Endothelial cell of umbilical vein (primary cell): ENCODE measurements around the gene STUM. TPM values are rescaled to one million over a fixed set of nuclear protein-coding genes. Genes with fewer than 3 reads are reported as not detected.

Source experiments
- BruUV-seq: library from RNA; stranded (reverse); fragments of 400-500 nt; replicated peaks from 2 replicates; lab custom pipeline; 2021; lab: Mats Ljungman, UMichigan
- CTCF ChIA-PET: fragments of 300-600, 350-600 bp; sonication (Branson Sonifier 250); formaldehyde crosslinking; loops from one replicate; lab custom pipeline; 2021; ENCODE audit warnings: antibody characterized with exemption, inconsistent platforms; lab: Charles Lee
- POLR2A ChIA-PET: fragments of 300-600, 350-600 bp; sonication (Branson Sonifier 250); formaldehyde crosslinking; loops from one replicate; lab custom pipeline; 2021; ENCODE audit warnings: antibody characterized with exemption, inconsistent platforms; lab: Charles Lee
- DNase-seq: peaks from one replicate; pipeline ENCODE4 v3.0.0-alpha.2; 2011; ENCODE audit warnings: low read depth, low spot score
- FAIRE-seq: peaks from 2 replicates; lab custom pipeline; 2011; peaks lifted over from hg19 to GRCh38; lab: Jason Lieb, UNC
- H2AFZ ChIP-seq: 2 replicates; pipeline ENCODE4 v1.6.0; 2012; ENCODE audit warnings: low read depth, low read length, control low read depth, inconsistent platforms
- H3K27ac ChIP-seq: 2 replicates; pipeline ENCODE4 v1.5.1; 2011; ENCODE audit warnings: low read depth, mild to moderate bottlenecking, control low read depth, low read length, moderate library complexity; ENCODE audit not compliant: insufficient read depth
- H3K27me3 ChIP-seq, 2 experiments: 2 replicates each; pipeline versions ENCODE4 v1.6.0 to v1.6.1; 2011; ENCODE audit warnings: low read length in 2 of 2, mixed read lengths in 1 of 2; ENCODE audit not compliant: control insufficient read depth in 2 of 2, insufficient read depth in 2 of 2
- H3K36me3 ChIP-seq, 2 experiments: 2 replicates in 1 of 2; 3 replicates in 1 of 2; pipeline ENCODE4 v1.5.1; 2011; ENCODE audit warnings: low read length in 2 of 2, mild to moderate bottlenecking in 1 of 2, moderate library complexity in 1 of 2; ENCODE audit not compliant: control insufficient read depth in 2 of 2, insufficient read depth in 2 of 2; ENCODE audit errors: extremely low read depth in 1 of 2
- H3K4me1 ChIP-seq: 3 replicates; pipeline ENCODE4 v1.5.1; 2011; ENCODE audit warnings: mild to moderate bottlenecking, low read length; ENCODE audit not compliant: control insufficient read depth, insufficient read depth; ENCODE audit errors: extremely low read depth
- H3K4me2 ChIP-seq: 2 replicates; pipeline ENCODE4 v1.6.1; 2011; ENCODE audit warnings: low read length, control low read depth, mixed read lengths; ENCODE audit not compliant: insufficient read depth
- H3K4me3 ChIP-seq, 3 experiments: fragments of 200-600 bp in 1 of 3; sonication (generic), shearing (Covaris generic) in 1 of 3; replicated peaks in 1 of 3; 2 replicates each; pipeline ENCODE4 v1.5.1; 2011 to 2016; ENCODE audit warnings: control low read depth in 3 of 3, low read length in 3 of 3, mild to moderate bottlenecking in 2 of 3, inconsistent platforms in 1 of 3, low read depth in 1 of 3, moderate library complexity in 1 of 3; ENCODE audit not compliant: insufficient read depth in 1 of 3
- H3K79me2 ChIP-seq: 2 replicates; pipeline ENCODE4 v1.6.0; 2012; ENCODE audit warnings: low read length, inconsistent platforms; ENCODE audit not compliant: control insufficient read depth, insufficient read depth
- H3K9ac ChIP-seq: replicated peaks from 2 replicates; pipeline ENCODE3; 2011; ENCODE audit warnings: low read length, control low read depth; ENCODE audit not compliant: insufficient read depth; ENCODE audit errors: extremely low read depth
- H3K9me1 ChIP-seq: replicated peaks from 3 replicates; pipeline ENCODE4 v1.6.0; 2011; ENCODE audit warnings: mild to moderate bottlenecking, low read length; ENCODE audit not compliant: control insufficient read depth, insufficient read depth; ENCODE audit errors: extremely low read depth
- H3K9me3 ChIP-seq: replicated peaks from 2 replicates; pipeline ENCODE4 v1.5.1; 2012; ENCODE audit warnings: low read length, inconsistent platforms; ENCODE audit not compliant: control insufficient read depth, insufficient read depth
- H4K20me1 ChIP-seq: replicated peaks from 2 replicates; pipeline ENCODE3; 2011; ENCODE audit warnings: mild to moderate bottlenecking, low read length; ENCODE audit not compliant: control insufficient read depth, insufficient read depth; ENCODE audit errors: extremely low read depth
- CTCF ChIP-seq, 2 donors: IDR thresholded peaks; 1 replicate in 1 of 2; 2 replicates in 1 of 2; pipeline ENCODE4 v1.5.1; 2011; ENCODE audit warnings: low read length in 2 of 2, mild to moderate bottlenecking in 2 of 2, moderate library complexity in 2 of 2, control low read depth in 1 of 2, inconsistent platforms in 1 of 2, low read depth in 1 of 2; ENCODE audit not compliant: insufficient read depth in 1 of 2; ENCODE audit errors: extremely low read depth in 1 of 2
- EZH2 ChIP-seq: IDR thresholded peaks from 2 replicates; pipeline ENCODE4 v1.6.1; 2012; ENCODE audit warnings: borderline replicate concordance, low read depth, mild to moderate bottlenecking, moderate library complexity, low read length, inconsistent platforms; ENCODE audit not compliant: severe bottlenecking
- FOS ChIP-seq: IDR thresholded peaks from 2 replicates; pipeline ENCODE4 v1.6.1; 2011; ENCODE audit warnings: mild to moderate bottlenecking, low read length, moderate library complexity, borderline replicate concordance; ENCODE audit not compliant: insufficient read depth
- GATA2 ChIP-seq: IDR thresholded peaks from 2 replicates; pipeline ENCODE4 v1.7.0; 2011; ENCODE audit warnings: low read depth, mild to moderate bottlenecking, moderate library complexity, mixed read lengths, low read length; ENCODE audit not compliant: insufficient read length, insufficient read depth
- JUN ChIP-seq: IDR thresholded peaks from 2 replicates; pipeline ENCODE4 v1.6.1; 2011; ENCODE audit warnings: borderline replicate concordance, low read depth; ENCODE audit not compliant: insufficient read length, insufficient read depth
- MAX ChIP-seq: IDR thresholded peaks from 2 replicates; pipeline ENCODE4 v1.6.1; 2011; ENCODE audit not compliant: insufficient read depth, insufficient read length
- MYC ChIP-seq: IDR thresholded peaks from one replicate; pipeline ENCODE4 v1.6.1; 2011; ENCODE audit warnings: mild to moderate bottlenecking, low read depth, low read length
- POLR2A ChIP-seq: IDR thresholded peaks from 2 replicates; pipeline ENCODE4 v1.6.1; 2012; ENCODE audit warnings: low read depth, mild to moderate bottlenecking, control low read depth, low read length
- POLR2AphosphoS5 ChIP-seq: IDR thresholded peaks from 2 replicates; pipeline ENCODE4 v1.6.1; 2012; ENCODE audit warnings: low read depth, mild to moderate bottlenecking, control low read depth, low read length, moderate library complexity; ENCODE audit not compliant: insufficient read depth
- dilution Hi-C: fragments of 300-500 bp; cut with MboI; formaldehyde crosslinking; loops from one replicate; pipeline ENCODE4 v1.15.0; 2019; ENCODE audit warnings: low sequenced_read_pairs; ENCODE audit not compliant: extremely low pct_ligation_motif_present
- intact Hi-C: fragments of 100-400 bp; cut with micrococcal nuclease; formaldehyde crosslinking; loops from one replicate; pipeline ENCODE4 v1.10.0; 2022
- polyA plus RNA-seq, 4 experiments: library from polyadenylated mRNA; depleted of rRNA in 3 of 4; stranded (reverse) in 3 of 4; unstranded in 1 of 4; fragments of >200 nt; gene quantifications; 2 replicates each; pipeline versions ENCODE4 v1.2.1 to v1.2.3, GENCODE V29; 2011 to 2012; ENCODE audit warnings: missing spikeins in 1 of 4
- total RNA-seq: library from RNA; stranded (reverse); gene quantifications from 2 replicates; pipeline ENCODE4 v1.2.3, GENCODE V29; 2021

Gene STUM
- total and polyA plus RNA-seq, 2 donors (not counting 3 experiments of a cell fraction or from before 2014, with no cell fraction given) = not detected

- CTCF ChIA-PET = interaction anchor here (3.0 kb wide), 1 partner anchor 12 kb away, joined by 21 read pairs; the partner anchor contains the start of gene STUM
- Histone ChIP-seq H3K4me2 (no peak overlapping the region), H3K27ac (no peak overlapping the region), H4K20me1 (no peaks in the 10 kb centered on the region), H3K79me2 (no peaks in the 10 kb centered on the region), H3K36me3 (no peaks in the 10 kb centered on the region), H3K9ac (no peak overlapping the region), H3K4me3 (no peak overlapping the region), H3K27me3 (peaks cover 5% of the 10 kb centered on the region in 2 experiments), H3K9me3 (no peaks in the 10 kb centered on the region), H3K9me1 (no peaks in the 10 kb centered on the region), H2AFZ (no peak overlapping the region), H3K4me1 (no peaks in the 10 kb centered on the region)
- BruUV-seq = no TSS peak
- no peak for TF ChIP-seq JUN
- dilution Hi-C loops (no loop called here), intact Hi-C loops (no loop called here)
- FAIRE-seq (no peak), DNase-seq (no peak)
- POLR2A ChIA-PET = no interaction called here
Measured at GRCh38 chr1:226535666-226536065, 12.9 kb upstream of the STUM start.

- Histone ChIP-seq H3K27me3 (peaks cover 7 to 18% of the 10 kb centered on the region in 2 experiments), H2AFZ (no peak overlapping the region), H3K27ac (no peak overlapping the region), H4K20me1 (no peaks in the 10 kb centered on the region), H3K9ac (no peak overlapping the region), H3K4me3 (no peak overlapping the region), H3K9me1 (no peaks in the 10 kb centered on the region), H3K4me2 (no peak overlapping the region), H3K9me3 (no peaks in the 10 kb centered on the region), H3K36me3 (no peaks in the 10 kb centered on the region), H3K4me1 (no peaks in the 10 kb centered on the region), H3K79me2 (no peaks in the 10 kb centered on the region)
- ChIA-PET CTCF (interaction anchor here (0.8 kb wide), 1 partner anchor 19 kb away, joined by 3 read pairs; no protein-coding TSS in a partner anchor), POLR2A (no interaction called here)
- no peak for DNase-seq
- BruUV-seq = no TSS peak
- dilution Hi-C loops = no loop called here
- no peak for FAIRE-seq
- TF ChIP-seq MYC = no peak
- no peak for TF ChIP-seq JUN
- TF ChIP-seq GATA2 = no peak
- TF ChIP-seq FOS = no peak
- TF ChIP-seq POLR2AphosphoS5 = no peak
- TF ChIP-seq MAX = no peak
- no peak for TF ChIP-seq CTCF (IDR thresholded peaks at IDR 0.05; ENCODE audit: extremely low read depth in 1 of 2, insufficient read depth in 1 of 2, low read depth in 1 of 2, low read length in 2 of 2)
- no peak for TF ChIP-seq EZH2
- TF ChIP-seq POLR2A = no peak
- intact Hi-C loops = no loop called here
Measured at GRCh38 chr1:226541231-226541630, 7.3 kb upstream of the STUM start.
